Left colon (tissue), 2 donors: ENCODE data around the gene OR51I2. TPM values are rescaled to one million over a fixed set of nuclear protein-coding genes. Genes with fewer than 3 reads are reported as not detected.

Experiments used
- ATAC-seq: fragments of 200-7000 bp; cut with Tn5 transposase; one replicate; pipeline ENCODE4 v1.9.1; 2020; ENCODE audit warnings: mild to moderate bottlenecking, moderate library complexity
- DNase-seq, 2 donors: peaks; one replicate each; pipeline ENCODE4 v3.0.0-alpha.2; 2020
- intact Hi-C, 2 donors: fragments of 100-400 bp; cut with DNase I in 1 of 2; cut with micrococcal nuclease in 1 of 2; formaldehyde crosslinking; loops; one replicate each; pipeline versions ENCODE4 v1.11.2 to v1.14.0; 2022; cut with DNase I, micrococcal nuclease
- long read RNA-seq: library from polyadenylated mRNA; unstranded; transcript quantifications from one replicate; pipeline ENCODE4 v2.0.0, GENCODE V29; 2021
- total RNA-seq, 2 donors: library from RNA; stranded (reverse); fragmentation: NEBNext Ultra II Directional; extraction: Animal tissue kit (Norgen Biotek cat#: 25700); gene quantifications; one replicate each; pipeline ENCODE4 v1.2.1, GENCODE V29; 2021
- donor health status: DM: no; HTN: no; CAD: no.
- donor health status: DM: yes; HTN: yes; CAD: no.

Gene OR51I2, protein sequence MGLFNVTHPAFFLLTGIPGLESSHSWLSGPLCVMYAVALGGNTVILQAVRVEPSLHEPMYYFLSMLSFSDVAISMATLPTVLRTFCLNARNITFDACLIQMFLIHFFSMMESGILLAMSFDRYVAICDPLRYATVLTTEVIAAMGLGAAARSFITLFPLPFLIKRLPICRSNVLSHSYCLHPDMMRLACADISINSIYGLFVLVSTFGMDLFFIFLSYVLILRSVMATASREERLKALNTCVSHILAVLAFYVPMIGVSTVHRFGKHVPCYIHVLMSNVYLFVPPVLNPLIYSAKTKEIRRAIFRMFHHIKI
- not detected for total RNA-seq
- long read RNA-seq, result 0 reads

GRCh38 chr11:5449023-5449422, at the start of gene OR51I2:
Gene OR51I2, plus strand, starts transcription at chr11:5449323. Its CDS starts 4,166 bp downstream, at chr11:5453489.
- DNase-seq (no peak), ATAC-seq (no peak)
- intact Hi-C loops, result no loop called here

DNA sequence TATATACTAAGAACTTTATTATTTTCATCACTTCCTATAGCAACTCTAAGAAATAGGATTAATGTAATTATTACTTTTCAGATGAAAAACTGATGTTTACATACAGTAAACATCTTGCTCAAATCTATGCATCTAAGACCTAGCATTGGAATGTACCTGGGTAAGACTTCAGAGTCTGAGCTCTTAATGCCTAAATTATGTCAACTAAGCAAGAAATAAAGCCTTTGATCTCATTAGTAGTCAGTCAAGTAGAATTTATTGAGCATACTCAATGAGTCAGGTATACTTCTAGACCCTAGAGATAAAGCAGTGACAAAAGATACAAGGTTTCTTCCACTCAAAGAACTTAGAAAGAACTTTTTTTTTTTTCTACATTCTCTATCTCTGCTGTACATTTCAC, 44.0 kb upstream of the OR51I2 start:
- no peak for DNase-seq
- ATAC-seq, result no peak
- intact Hi-C loops, result no loop called here

DNA sequence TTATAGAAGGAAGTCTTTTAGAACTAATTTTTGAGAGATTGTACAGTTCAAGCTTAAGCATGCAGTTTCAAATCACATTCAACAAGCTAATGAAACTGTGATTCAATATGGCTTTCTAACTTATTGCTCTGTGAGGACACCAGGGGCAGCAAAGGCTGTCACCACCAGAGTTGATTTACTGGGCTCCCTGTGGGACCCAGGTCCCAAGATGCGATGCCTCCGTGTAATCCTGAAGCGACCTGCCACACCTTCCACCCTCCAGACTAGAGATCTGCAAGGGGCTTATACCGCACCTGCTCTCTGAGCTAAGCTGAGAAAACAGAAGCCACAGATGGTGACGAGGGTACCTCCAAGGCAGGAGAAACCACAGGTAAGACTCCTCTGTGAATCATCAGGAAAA, 28.1 kb upstream of the OR51I2 start:
- intact Hi-C loops, result no loop called here
- DNase-seq, result no peak
- ATAC-seq, result no peak

DNA sequence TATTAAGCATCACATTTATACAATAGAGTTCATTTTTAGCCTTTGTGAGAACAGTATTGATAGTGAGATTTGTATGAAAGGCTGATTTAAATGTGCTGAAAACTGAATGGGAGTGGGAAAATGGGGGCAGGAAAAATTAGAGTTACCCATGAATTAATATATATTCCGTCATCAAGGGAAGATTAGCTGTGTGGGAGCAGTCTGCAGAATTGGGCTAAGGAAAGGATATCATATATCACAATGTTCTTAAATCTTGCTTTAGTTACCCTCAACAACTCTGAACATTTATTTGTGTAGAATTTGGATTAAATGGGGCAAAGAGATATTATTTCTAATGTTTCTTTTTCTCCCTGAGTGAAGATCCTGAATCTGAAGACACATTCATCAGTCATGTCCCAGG, 27.3 kb upstream of the OR51I2 start, which contains the start of gene OR51Q1:
Gene OR51Q1, plus strand, starts transcription at position 301 of the 400 bp plus-strand sequence. Its CDS starts 90 bp downstream, at position 391.
- intact Hi-C loops, result no loop called here
- no peak for ATAC-seq

GRCh38 chr11:5423131-5423530, 26.0 kb upstream of the OR51I2 start:
- DNase-seq (no peak), ATAC-seq (no peak)
- intact Hi-C loops, result no loop called here

More for the DNA sequence above, 27.3 kb upstream of the OR51I2 start, which contains the start of gene OR51Q1:
- DNase-seq, result no peak

DNA sequence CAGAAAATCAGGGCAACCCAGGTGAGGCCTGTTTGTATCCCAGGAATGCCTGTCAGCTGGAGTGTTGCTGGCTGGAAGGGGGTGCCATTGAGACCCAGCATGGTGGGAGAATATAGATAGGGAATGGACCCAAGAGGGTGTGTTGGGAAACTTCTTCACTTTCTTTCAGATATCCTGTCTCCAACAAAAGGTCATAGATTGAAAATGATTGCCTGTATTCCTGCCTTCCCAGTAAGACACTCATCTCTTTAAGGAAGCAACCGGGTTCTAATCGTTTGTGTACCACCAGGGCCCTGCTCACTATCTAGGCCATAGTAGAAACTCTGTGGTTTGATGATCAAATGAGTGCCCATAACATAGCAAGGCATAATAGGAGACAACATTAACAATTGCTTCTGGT, 7.7 kb upstream of the OR51I2 start, which contains the start of gene OR51I1:
Gene OR51I1, minus strand, starts transcription at position 101 of the 400 bp plus-strand sequence. Its CDS starts 0 bp downstream, at position 101.
- ATAC-seq, result no peak
- intact Hi-C loops, result no loop called here
- DNase-seq, result no peak

DNA sequence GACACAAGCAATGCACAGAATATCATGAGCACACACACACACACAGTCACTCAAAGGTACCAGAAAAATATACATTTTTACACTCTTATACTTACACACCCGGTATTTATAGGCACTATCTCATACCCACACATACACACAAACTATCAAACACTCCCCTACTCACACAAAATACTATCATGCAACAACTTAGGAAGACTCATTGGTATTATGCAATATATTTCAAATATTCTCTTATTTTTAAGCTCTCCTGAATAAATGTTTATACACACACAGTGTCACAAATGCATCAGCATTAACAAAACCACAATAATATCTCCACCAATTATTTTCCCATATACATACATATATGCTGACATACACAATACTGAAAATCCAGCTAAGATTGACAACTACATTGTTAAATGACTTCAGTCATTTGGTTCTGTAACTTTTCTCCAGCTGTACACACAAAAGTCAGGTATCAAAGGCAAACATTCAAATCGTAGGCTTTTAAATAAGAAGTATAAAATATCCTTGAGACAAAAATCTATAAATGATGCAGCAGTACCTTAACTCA, 5.2 kb upstream of the OR51I2 start:
- DNase-seq, result no peak
- intact Hi-C loops, result no loop called here
- no peak for ATAC-seq

GRCh38 chr11:5449432-5449831, 309 bp downstream of the OR51I2 start:
- ATAC-seq, result no peak
- intact Hi-C loops, result no loop called here
- no peak for DNase-seq

- ATAC-seq (no peak), DNase-seq (no peak)
- intact Hi-C loops, result no loop called here
These were observed 12.0 kb downstream of the OR51I2 start for GRCh38 chr11:5460983-5461621.

GRCh38 chr11:5467527-5467926, 18.4 kb downstream of the OR51I2 start:
- intact Hi-C loops, result no loop called here
- DNase-seq (no peak), ATAC-seq (no peak)

GRCh38 chr11:5473921-5474320, 24.8 kb downstream of the OR51I2 start:
- intact Hi-C loops, result loop anchor here in 1 of 2 donors (5.0 kb wide), 1 partner anchor 333 kb away; the partner anchor contains the start of gene OR52N2
- DNase-seq (no peak), ATAC-seq (no peak)

DNA sequence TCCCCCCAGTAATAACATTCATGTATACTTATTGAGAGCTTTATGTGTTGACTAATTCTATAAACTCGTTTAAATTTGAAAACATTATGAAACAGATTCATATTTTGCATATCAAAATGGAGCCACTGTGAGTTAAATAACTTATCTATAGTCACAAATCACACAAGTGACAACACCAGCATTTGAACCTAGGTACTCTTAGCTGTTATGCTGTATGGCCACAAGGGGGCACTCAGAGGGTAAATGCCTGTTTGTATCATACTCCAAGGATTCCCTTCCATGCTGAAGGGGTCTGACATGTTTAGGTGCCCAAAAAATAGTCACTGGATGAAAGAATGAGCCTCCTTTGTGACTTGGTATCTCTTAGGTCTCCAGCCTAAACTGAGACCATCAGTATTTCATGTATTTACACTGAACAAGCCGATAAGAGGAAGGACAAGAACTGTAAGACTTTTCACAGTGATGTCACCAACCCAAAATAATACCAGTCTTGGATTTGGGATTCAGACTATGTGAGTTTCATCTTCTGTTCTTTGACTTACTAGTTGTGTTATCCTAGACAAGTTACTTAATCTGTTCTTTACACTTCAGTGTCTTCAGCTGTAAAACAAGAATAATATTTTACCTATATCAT, 27.2 kb downstream of the OR51I2 start:
- DNase-seq (peak in 1 of 2 donors; percentile 29), ATAC-seq (peak; percentile 57)
- intact Hi-C loops, result no loop called here

- ATAC-seq, result no peak
- no peak for DNase-seq
- intact Hi-C loops, result no loop called here
These were observed 36.9 kb downstream of the OR51I2 start for GRCh38 chr11:5486003-5486402.

- ATAC-seq, result no peak
- no peak for DNase-seq
- intact Hi-C loops, result no loop called here
These were observed 37.3 kb downstream of the OR51I2 start for GRCh38 chr11:5486421-5486820.

GRCh38 chr11:5488385-5488784, 39.3 kb downstream of the OR51I2 start, which contains the start of gene OR52D1:
Gene OR52D1, plus strand, starts transcription at chr11:5488685. Its CDS starts 22 bp downstream, at chr11:5488707.
- ATAC-seq (no peak), DNase-seq (no peak)
- intact Hi-C loops, result no loop called here

GRCh38 chr11:5488798-5489399, 39.8 kb downstream of the OR51I2 start:
- intact Hi-C loops, result no loop called here
- DNase-seq (no peak), ATAC-seq (no peak)

DNA sequence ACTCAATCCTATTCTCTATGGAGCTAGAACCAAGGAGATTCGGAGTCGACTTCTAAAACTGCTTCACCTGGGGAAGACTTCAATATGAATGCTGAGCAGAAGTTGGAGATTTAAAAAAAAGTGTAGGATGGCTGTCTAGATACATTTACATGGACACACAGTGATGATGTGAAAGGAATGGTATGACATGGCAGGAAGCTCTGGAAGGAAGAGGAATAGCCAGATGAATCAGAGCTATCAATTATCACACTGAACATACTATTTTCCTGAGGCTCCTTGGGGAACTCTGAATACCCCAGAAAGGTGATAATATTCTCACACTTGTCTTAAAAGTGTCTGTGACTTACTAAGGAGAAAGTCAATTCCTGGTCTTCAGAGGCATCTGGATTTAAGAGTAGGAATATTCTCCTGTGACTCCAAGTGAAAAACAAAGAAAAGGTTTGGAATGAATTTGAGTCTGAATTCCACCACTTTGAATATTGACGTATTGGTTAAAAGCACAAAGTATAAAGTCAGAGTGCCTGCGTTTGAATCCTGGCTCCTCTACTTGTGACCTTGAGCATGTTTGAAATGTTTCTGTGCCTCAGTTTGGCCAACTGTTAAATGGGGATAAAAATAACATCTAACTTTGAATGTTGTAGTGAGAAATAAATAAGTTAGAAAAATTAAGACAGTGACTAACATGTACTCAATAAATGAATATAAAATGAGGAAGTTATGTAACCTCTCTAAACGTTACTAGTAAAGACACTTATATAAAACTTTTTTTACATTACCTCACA, 40.6 kb downstream of the OR51I2 start:
- intact Hi-C loops, result no loop called here
- ATAC-seq (no peak), DNase-seq (no peak)

- no peak for DNase-seq
- intact Hi-C loops, result no loop called here
- no peak for ATAC-seq
These were observed 50.5 kb downstream of the OR51I2 start for GRCh38 chr11:5499671-5500070.
